RWPE1 (cell line): Measurements from ENCODE around the gene STAT6.

ENCODE experiments used
- CTCF ChIA-PET: fragments of 350-600 bp; sonication (Branson Sonifier 250); formaldehyde crosslinking; extraction: SDS; loops from one replicate; lab custom pipeline; 2021; lab: Yijun Ruan, JAX
- POLR2A ChIA-PET: fragments of 400-600 bp; formaldehyde crosslinking; extraction: SDS; loops from one replicate; lab custom pipeline; 2020; ENCODE audit warnings: antibody characterized with exemption; ENCODE audit not compliant: low non-redundant PET; lab: Yijun Ruan, JAX
- DNase-seq: peaks from one replicate; pipeline ENCODE4 v3.0.0; 2012; ENCODE audit warnings: low spot score
- H3K27ac ChIP-seq: fragments of 450-650 bp; 2 replicates; pipeline ENCODE4 v1.5.1; 2017
- CTCF ChIP-seq: fragments of 450-650 bp; conservative IDR thresholded peaks from 2 replicates; pipeline ENCODE4 v1.5.1; 2017; ENCODE audit warnings: low read depth, mild to moderate bottlenecking

STAT6 gene

DNA sequence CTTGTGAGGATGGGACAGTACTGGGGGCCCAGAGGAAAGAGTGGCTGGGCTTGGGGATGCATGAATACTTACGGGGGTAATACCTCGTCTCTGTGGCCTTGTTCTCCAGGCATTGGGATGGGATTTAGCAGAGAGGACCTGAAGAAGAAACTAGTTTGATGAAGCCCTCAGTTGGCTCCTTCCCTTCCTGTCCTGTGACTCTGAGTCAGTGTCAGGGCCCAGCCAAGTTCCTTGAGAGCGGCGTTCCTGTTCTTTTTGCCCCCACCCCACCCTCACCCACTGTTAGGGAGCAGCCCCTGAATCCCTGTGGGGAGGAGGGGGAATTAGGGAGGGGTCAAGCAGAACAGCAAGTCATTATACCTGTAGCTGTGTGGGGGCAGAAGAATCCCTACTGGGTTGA lies 41.5 kb upstream of the STAT6 start:
- ChIA-PET CTCF (interaction anchor here (2.3 kb wide), 1 partner anchor 23 kb away, joined by 14 read pairs; no protein-coding TSS in a partner anchor), POLR2A (interaction anchor here (0.6 to 0.8 kb wide), 2 partner anchors 24 to 66 kb away, joined by 3 to 4 read pairs; partner anchors contain the start of gene LRP1)
- DNase-seq, result no peak
- TF ChIP-seq CTCF, result no peak
- peak overlapping the region; percentile 98 for H3K27ac ChIP-seq

DNA sequence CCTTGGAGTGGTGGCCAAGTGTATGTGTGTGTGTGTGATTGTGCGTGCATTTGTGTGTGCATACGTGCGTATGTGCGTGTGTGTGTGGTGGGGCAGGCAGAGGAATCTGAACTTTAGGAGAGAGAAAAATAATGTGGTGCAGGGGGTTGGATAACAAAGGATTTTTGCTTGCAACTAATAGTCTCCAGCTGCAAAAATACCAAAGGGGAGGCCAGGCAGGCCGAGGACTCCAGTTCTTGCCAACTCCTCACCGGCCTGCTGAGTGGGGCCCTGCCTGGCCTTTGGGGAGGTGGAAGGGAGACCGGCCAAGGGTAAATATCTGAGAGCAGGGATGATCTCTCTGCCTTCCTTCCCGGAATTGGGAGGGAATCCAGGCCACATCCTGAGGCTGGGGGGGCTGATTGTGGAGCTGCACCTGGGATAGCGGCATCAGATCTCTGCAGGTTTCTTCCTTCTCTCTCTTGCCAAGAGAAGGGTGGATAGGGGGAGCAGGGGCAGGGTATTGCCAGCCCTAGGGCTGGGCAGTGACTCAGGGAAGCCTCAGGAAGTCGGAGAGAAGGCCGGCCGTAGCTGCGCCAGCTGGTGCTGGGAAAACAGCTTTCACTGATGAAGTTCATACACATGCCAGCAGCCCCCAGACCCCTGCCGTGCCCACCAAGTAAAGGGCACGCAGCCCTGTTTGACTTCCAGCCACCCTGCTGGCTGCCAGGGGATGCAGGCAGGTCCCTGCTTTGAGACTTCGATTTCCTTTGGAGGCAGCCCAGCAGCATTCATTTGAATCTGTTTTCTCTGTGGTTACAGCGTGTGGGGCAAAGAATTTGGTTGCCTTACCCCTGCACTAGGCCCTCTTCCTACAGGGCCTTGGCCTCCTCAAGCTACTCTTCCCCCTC lies 40.8 kb upstream of the STAT6 start:
- DNase-seq, result peak; percentile 88
- H3K27ac ChIP-seq, result peak overlapping the region; percentile 98
- TF ChIP-seq CTCF, result no peak
- POLR2A ChIA-PET, result interaction anchor here (0.6 to 0.8 kb wide), 2 partner anchors 24 to 65 kb away, joined by 3 to 4 read pairs; partner anchors contain the start of gene LRP1
- CTCF ChIA-PET, result interaction anchor here (0.6 to 2.3 kb wide), 3 partner anchors 8 to 28 kb away, joined by 3 to 14 read pairs (median 5); no protein-coding TSS in a partner anchor

GRCh38 chr12:57150400-57151000 lies 39.3 kb upstream of the STAT6 start:
- POLR2A ChIA-PET, result no interaction called here
- CTCF ChIA-PET, result interaction anchor here (1.1 kb wide), 1 partner anchor 93 kb away, joined by 3 read pairs; no protein-coding TSS in a partner anchor
- peak overlapping the region; percentile 98 for H3K27ac ChIP-seq
- no peak for DNase-seq
- TF ChIP-seq CTCF, result no peak

DNA sequence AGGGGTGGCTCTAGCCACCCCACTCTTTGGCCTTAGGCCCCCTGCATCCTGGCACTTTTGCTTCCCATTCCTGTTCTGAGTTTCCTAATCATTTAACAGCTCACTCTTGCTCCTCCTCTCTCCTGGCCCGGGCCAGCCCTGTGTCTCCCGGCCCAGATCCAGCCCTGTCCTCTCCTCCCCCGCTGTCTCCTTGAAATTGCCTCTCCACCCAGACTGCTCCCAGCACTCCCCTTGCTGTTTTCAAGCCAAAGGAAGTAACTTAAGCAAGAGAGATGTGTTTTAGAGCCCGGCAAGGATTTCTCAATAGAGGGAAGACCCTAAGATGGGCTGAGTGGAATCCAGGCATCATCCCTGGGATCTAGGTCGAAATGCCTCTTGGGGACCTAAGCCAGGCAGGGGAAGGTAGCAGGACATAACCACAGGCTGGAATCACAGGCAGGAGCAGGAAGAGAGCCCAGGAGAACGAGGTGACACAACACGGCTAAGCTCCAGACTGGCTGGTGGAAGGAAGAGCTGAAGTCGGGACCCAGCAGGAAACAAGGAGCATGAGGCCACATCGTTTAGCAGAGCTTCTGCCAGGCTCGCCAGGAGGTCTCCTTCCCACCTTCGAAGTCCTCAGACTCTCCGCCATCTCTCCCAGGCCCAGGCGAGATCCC lies 38.2 kb upstream of the STAT6 start:
- ChIA-PET CTCF (interaction anchor here (1.1 kb wide), 1 partner anchor 94 kb away, joined by 3 read pairs; no protein-coding TSS in a partner anchor), POLR2A (interaction anchor here (0.6 kb wide), 1 partner anchor 960 kb away, joined by 3 read pairs; no protein-coding TSS in a partner anchor)
- DNase-seq, result no peak
- H3K27ac ChIP-seq, result peak overlapping the region; percentile 98
- TF ChIP-seq CTCF, result no peak

GRCh38 chr12:57148469-57149244 lies 37.5 kb upstream of the STAT6 start:
- no peak for DNase-seq
- CTCF ChIA-PET, result interaction anchor here (0.6 to 1.2 kb wide), 2 partner anchors 27 to 35 kb away, joined by 3 to 6 read pairs; no protein-coding TSS in a partner anchor
- TF ChIP-seq CTCF, result no peak

More at GRCh38 chr12:57148469-57149244, 37.5 kb upstream of the STAT6 start:
- peak overlapping the region; percentile 98 for H3K27ac ChIP-seq
- POLR2A ChIA-PET, result no interaction called here
